RWPE2 (cell line): ENCODE data around the gene SIGLEC15.

Source experiments
- ATAC-seq: fragments of 200-7000 bp; cut with Tn5 transposase; 3 replicates; pipeline ENCODE4 v1.9.1; 2021; ENCODE audit warnings: low read depth
- DNase-seq: peaks from one replicate; pipeline ENCODE4 v3.0.0-alpha.2; 2020; ENCODE audit warnings: low spot score
- H3K27ac ChIP-seq: fragments of 450-650 bp; 2 replicates; pipeline ENCODE4 v1.5.1; 2017; ENCODE audit warnings: mild to moderate bottlenecking; ENCODE audit not compliant: poor library complexity, severe bottlenecking
- H3K27me3 ChIP-seq: fragments of 250-450 bp; sonication (Bioruptor Pico); 2 replicates; pipeline ENCODE4 v1.5.1; 2021; ENCODE audit warnings: mild to moderate bottlenecking, moderate library complexity; ENCODE audit not compliant: insufficient read depth, poor library complexity, severe bottlenecking
- H3K36me3 ChIP-seq: fragments of 250-450 bp; sonication (Bioruptor Pico); 2 replicates; pipeline ENCODE4 v1.5.1; 2020; ENCODE audit warnings: low read depth, mild to moderate bottlenecking, moderate library complexity
- H3K4me1 ChIP-seq: fragments of 250-450 bp; sonication (Bioruptor Pico); 2 replicates; pipeline ENCODE4 v1.5.1; 2021; ENCODE audit warnings: mild to moderate bottlenecking, moderate library complexity; ENCODE audit not compliant: insufficient read depth, poor library complexity, severe bottlenecking
- H3K4me3 ChIP-seq: fragments of 250-450 bp; sonication (Bioruptor Pico); 2 replicates; pipeline ENCODE4 v1.5.1; 2021; ENCODE audit warnings: mild to moderate bottlenecking, moderate library complexity; ENCODE audit not compliant: severe bottlenecking
- H3K9me3 ChIP-seq: fragments of 250-450 bp; sonication (Bioruptor Pico); 2 replicates; pipeline ENCODE4 v1.5.1; 2021; ENCODE audit warnings: mild to moderate bottlenecking, moderate library complexity; ENCODE audit not compliant: severe bottlenecking
- TF ChIP-seq, protein P1 (sequence below): fragments of 450-650 bp; IDR thresholded peaks from one replicate; pipeline ENCODE4 v1.5.1; 2017; ENCODE audit warnings: mild to moderate bottlenecking, moderate library complexity; ENCODE audit not compliant: poor library complexity, severe bottlenecking

SIGLEC15 gene

GRCh38 chr18:45839414-45840395 is 14.2 kb downstream of the SIGLEC15 start:
- H3K36me3 ChIP-seq = no peaks in the 10 kb centered on the region
- H3K9me3 ChIP-seq = no peaks in the 10 kb centered on the region
- H3K4me3 ChIP-seq = no peak overlapping the region
- H3K27me3 ChIP-seq = no peaks in the 10 kb centered on the region
- ATAC-seq (peak; percentile 80), DNase-seq (no peak)
- H3K27ac ChIP-seq = no peak overlapping the region
- TF ChIP-seq, protein P1, sequence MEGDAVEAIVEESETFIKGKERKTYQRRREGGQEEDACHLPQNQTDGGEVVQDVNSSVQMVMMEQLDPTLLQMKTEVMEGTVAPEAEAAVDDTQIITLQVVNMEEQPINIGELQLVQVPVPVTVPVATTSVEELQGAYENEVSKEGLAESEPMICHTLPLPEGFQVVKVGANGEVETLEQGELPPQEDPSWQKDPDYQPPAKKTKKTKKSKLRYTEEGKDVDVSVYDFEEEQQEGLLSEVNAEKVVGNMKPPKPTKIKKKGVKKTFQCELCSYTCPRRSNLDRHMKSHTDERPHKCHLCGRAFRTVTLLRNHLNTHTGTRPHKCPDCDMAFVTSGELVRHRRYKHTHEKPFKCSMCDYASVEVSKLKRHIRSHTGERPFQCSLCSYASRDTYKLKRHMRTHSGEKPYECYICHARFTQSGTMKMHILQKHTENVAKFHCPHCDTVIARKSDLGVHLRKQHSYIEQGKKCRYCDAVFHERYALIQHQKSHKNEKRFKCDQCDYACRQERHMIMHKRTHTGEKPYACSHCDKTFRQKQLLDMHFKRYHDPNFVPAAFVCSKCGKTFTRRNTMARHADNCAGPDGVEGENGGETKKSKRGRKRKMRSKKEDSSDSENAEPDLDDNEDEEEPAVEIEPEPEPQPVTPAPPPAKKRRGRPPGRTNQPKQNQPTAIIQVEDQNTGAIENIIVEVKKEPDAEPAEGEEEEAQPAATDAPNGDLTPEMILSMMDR = peak; percentile 73
- peaks cover 3% of the 10 kb centered on the region for H3K4me1 ChIP-seq

GRCh38 chr18:45841060-45841764 is 15.7 kb downstream of the SIGLEC15 start:
- DNase-seq (no peak), ATAC-seq (no peak)
- Histone ChIP-seq H3K4me3 (no peak overlapping the region), H3K4me1 (peaks cover 3% of the 10 kb centered on the region), H3K27me3 (no peaks in the 10 kb centered on the region), H3K36me3 (no peaks in the 10 kb centered on the region), H3K9me3 (no peaks in the 10 kb centered on the region), H3K27ac (no peak overlapping the region)
- TF ChIP-seq, protein P1 = no peak

- DNase-seq (no peak), ATAC-seq (no peak)
- peaks cover 3% of the 10 kb centered on the region for H3K4me1 ChIP-seq
- TF ChIP-seq, protein P1 = no peak
- no peaks in the 10 kb centered on the region for H3K27me3 ChIP-seq
- no peak overlapping the region for H3K27ac ChIP-seq
- no peak overlapping the region for H3K4me3 ChIP-seq
- H3K36me3 ChIP-seq = no peaks in the 10 kb centered on the region
- H3K9me3 ChIP-seq = no peaks in the 10 kb centered on the region
Observed at GRCh38 chr18:45841765-45842442, 16.4 kb downstream of the SIGLEC15 start.

- DNase-seq = no peak
- H3K4me1 ChIP-seq = peaks cover 3% of the 10 kb centered on the region
- no peak overlapping the region for H3K27ac ChIP-seq
- H3K4me3 ChIP-seq = no peak overlapping the region
- ATAC-seq = no peak
- TF ChIP-seq, protein P1 = no peak
- H3K36me3 ChIP-seq = no peaks in the 10 kb centered on the region
- H3K27me3 ChIP-seq = no peaks in the 10 kb centered on the region
- H3K9me3 ChIP-seq = no peaks in the 10 kb centered on the region
Observed at GRCh38 chr18:45843019-45843418, 17.5 kb downstream of the SIGLEC15 start.
